Smooth muscle cell (in vitro differentiated cells): ENCODE measurements around the gene RCOR1. TPM values are rescaled to one million over a fixed set of nuclear protein-coding genes. Genes with fewer than 3 reads are reported as not detected.

Source experiments
- DNase-seq: peaks from one replicate; lab custom pipeline; 2025; ENCODE audit not compliant: unreplicated experiment; lab: John Stamatoyannopoulos, UW
- H2AFZ ChIP-seq: fragments of 200-600 bp; sonication (generic); 2 replicates; pipeline ENCODE4 v1.6.0; 2016; ENCODE audit warnings: antibody characterized with exemption, low read depth, mild to moderate bottlenecking
- H3F3A ChIP-seq: fragments of 200-600 bp; sonication (generic); 2 replicates; pipeline ENCODE4 v1.6.0; 2017; ENCODE audit warnings: antibody characterized with exemption, low read depth
- H3K27ac ChIP-seq: fragments of 200-600 bp; sonication (generic); 2 replicates; pipeline ENCODE4 v1.5.1; 2016; ENCODE audit warnings: low read depth, mild to moderate bottlenecking
- H3K27me3 ChIP-seq: fragments of 200-600 bp; sonication (generic); 2 replicates; pipeline ENCODE4 v1.6.1; 2016; ENCODE audit warnings: low read depth, mild to moderate bottlenecking
- H3K36me3 ChIP-seq: fragments of 200-600 bp; sonication (generic); 2 replicates; pipeline ENCODE4 v1.5.1; 2016; ENCODE audit warnings: low read depth
- H3K4me1 ChIP-seq: fragments of 200-600 bp; sonication (generic); 2 replicates; pipeline ENCODE4 v1.5.1; 2016; ENCODE audit warnings: low read depth
- H3K4me2 ChIP-seq: fragments of 200-600 bp; sonication (generic); 2 replicates; pipeline ENCODE4 v1.6.0; 2016; ENCODE audit warnings: mild to moderate bottlenecking
- H3K4me3 ChIP-seq: fragments of 200-600 bp; sonication (generic); 2 replicates; pipeline ENCODE4 v1.5.1; 2016; ENCODE audit warnings: mild to moderate bottlenecking
- H3K79me2 ChIP-seq: fragments of 200-600 bp; sonication (generic); 2 replicates; pipeline ENCODE4 v1.6.0; 2016; ENCODE audit warnings: low read depth, mild to moderate bottlenecking
- H3K9ac ChIP-seq: fragments of 200-600 bp; sonication (generic); 2 replicates; pipeline ENCODE4 v1.6.0; 2016; ENCODE audit warnings: low read depth
- H3K9me3 ChIP-seq: fragments of 200-600 bp; sonication (generic); replicated peaks from 2 replicates; pipeline ENCODE4 v1.5.1; 2016; ENCODE audit warnings: low read depth
- H4K20me1 ChIP-seq: fragments of 200-600 bp; sonication (generic); 2 replicates; pipeline ENCODE4 v1.6.0; 2016; ENCODE audit warnings: low read depth
- WGBS: methylation state at CpG from one replicate; pipeline ENCODE4 v1.1.7; 2016; ENCODE audit warnings: low lambda C conversion rate; 5-methylcytosine and 5-hydroxymethylcytosine counted together
- polyA plus RNA-seq: library from polyadenylated mRNA; unstranded; fragments of >200 nt; fragmentation: Nextera tagmentation; extraction: Ambion mirVana; gene quantifications from 2 replicates; pipeline ENCODE4 v1.2.1, GENCODE V29; 2016
- total RNA-seq: library from RNA; depleted of rRNA; stranded (reverse); fragments of >200 nt; gene quantifications from 2 replicates; pipeline ENCODE4 v1.2.3, GENCODE V29; 2014
- TF ChIP-seq, protein P1 (sequence below): fragments of 200-600 bp; sonication (generic); IDR thresholded peaks from 2 replicates; pipeline ENCODE4 v1.5.1; 2017; ENCODE audit warnings: borderline replicate concordance, mild to moderate bottlenecking, antibody characterized with exemption; ENCODE audit not compliant: insufficient read depth, poor library complexity, severe bottlenecking

RCOR1 gene
- total and polyA plus RNA-seq, 2 experiments from 2014 or later = 4.4 to 29.3 TPM

DNA sequence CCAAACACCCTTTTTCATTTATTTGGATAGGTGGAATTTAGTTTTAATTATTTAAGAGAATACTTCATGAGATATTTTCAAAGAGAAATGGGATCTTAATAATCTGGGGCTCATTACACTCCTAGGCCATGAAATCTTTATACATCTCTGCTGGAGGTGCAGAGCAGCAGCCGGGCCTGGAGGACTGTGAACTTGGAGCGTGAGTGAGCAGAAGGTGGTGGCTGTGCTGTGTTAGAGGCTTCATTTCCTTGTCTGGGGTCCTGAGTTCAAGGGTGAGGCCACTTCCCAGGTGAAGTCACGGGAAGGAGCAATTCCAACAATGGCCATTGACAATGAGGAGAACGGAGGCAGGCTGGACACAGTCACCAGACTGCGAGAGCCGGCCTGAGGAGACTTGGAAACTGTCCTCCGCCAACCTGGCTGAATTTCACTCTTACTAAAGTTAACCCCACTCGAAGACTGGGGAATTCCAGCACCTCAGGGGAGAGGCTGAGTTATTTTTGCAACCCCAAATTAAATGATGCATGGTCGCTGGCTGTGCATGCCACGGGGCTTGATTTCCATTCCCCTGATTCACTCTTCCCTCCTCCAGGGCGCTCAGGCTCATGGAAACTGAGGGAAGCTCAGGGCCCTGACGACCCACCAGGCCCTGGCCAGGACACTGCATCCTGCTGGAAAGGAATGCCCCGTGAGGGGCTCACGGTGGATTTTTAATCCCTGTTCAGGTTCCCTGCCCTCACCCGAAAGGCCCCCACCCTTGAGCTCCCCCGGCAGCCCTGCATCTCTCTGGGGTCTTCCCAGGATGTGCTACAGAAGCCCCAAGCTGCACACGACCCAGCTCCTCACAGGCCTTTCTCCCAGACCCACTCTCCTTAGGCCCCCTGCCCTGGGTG is 162.2 kb downstream of the RCOR1 start:
- no peaks in the 10 kb centered on the region for H3K36me3 ChIP-seq
- DNase-seq = no peak
- H2AFZ ChIP-seq = no peak overlapping the region
- TF ChIP-seq, protein P1, sequence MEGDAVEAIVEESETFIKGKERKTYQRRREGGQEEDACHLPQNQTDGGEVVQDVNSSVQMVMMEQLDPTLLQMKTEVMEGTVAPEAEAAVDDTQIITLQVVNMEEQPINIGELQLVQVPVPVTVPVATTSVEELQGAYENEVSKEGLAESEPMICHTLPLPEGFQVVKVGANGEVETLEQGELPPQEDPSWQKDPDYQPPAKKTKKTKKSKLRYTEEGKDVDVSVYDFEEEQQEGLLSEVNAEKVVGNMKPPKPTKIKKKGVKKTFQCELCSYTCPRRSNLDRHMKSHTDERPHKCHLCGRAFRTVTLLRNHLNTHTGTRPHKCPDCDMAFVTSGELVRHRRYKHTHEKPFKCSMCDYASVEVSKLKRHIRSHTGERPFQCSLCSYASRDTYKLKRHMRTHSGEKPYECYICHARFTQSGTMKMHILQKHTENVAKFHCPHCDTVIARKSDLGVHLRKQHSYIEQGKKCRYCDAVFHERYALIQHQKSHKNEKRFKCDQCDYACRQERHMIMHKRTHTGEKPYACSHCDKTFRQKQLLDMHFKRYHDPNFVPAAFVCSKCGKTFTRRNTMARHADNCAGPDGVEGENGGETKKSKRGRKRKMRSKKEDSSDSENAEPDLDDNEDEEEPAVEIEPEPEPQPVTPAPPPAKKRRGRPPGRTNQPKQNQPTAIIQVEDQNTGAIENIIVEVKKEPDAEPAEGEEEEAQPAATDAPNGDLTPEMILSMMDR = no peak
- WGBS = 95% methylated on average over 15 of the region's 17 CpGs
- H3F3A ChIP-seq = no peaks in the 10 kb centered on the region
- no peak overlapping the region for H3K9ac ChIP-seq
- H3K4me2 ChIP-seq = no peak overlapping the region
- no peak overlapping the region for H3K27ac ChIP-seq
- H4K20me1 ChIP-seq = no peaks in the 10 kb centered on the region
- no peaks in the 10 kb centered on the region for H3K9me3 ChIP-seq
- no peaks in the 10 kb centered on the region for H3K27me3 ChIP-seq
- H3K4me1 ChIP-seq = no peaks in the 10 kb centered on the region
- H3K79me2 ChIP-seq = no peaks in the 10 kb centered on the region
- H3K4me3 ChIP-seq = no peak overlapping the region

DNA sequence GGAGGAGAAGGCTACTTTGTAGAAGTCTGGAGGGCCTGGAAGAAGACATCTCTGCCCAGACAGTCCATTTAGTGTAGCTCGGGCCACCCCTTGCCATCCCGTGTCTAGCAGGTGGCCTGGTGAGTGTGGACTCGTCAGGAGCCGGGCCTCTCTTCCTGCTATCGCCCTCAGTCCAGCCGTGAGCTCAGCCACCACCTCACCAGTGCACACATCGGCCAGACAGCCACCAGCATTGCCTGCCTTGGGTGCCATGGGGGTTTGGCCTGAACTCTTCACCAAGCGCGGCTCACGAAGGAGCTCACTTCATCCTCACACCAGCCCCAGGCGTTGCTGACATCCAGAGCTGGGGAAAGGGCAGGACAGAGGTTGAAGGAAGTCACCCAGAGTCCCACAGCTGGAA is 165.2 kb downstream of the RCOR1 start:
- Histone ChIP-seq H3F3A (no peaks in the 10 kb centered on the region), H3K27ac (no peak overlapping the region), H3K79me2 (no peaks in the 10 kb centered on the region), H3K4me3 (no peak overlapping the region), H2AFZ (no peak overlapping the region), H3K36me3 (no peaks in the 10 kb centered on the region), H4K20me1 (no peaks in the 10 kb centered on the region), H3K4me2 (no peak overlapping the region), H3K9me3 (no peaks in the 10 kb centered on the region), H3K27me3 (no peaks in the 10 kb centered on the region), H3K4me1 (no peaks in the 10 kb centered on the region), H3K9ac (no peak overlapping the region)
- TF ChIP-seq, protein P1 = no peak
- DNase-seq = no peak
- 95% methylated on average over 11 of the region's 11 CpGs for WGBS

DNA sequence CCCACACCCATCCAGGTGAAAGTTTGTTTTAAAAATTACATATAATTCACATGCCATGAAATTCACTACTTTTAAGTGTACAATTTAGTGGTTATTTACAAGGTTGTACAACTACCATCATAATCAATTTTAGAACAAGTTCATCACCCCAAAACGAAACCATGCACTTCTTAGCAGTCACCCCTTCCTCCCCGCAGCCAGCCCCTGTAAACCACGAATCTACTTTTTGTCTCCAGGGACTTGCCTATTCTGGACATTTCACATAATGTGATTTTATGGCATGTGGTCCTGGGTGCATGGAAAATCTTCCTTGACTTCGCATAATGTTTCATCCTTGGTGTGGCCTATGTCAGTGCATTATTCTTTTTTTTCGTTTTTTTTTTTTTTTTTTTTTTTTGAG is 165.6 kb downstream of the RCOR1 start:
- no peaks in the 10 kb centered on the region for H3K79me2 ChIP-seq
- H3K4me3 ChIP-seq = no peak overlapping the region
- 94% methylated on average over 5 of the region's 5 CpGs for WGBS

More for the DNA sequence above, 165.6 kb downstream of the RCOR1 start:
- Histone ChIP-seq H3K4me2 (no peak overlapping the region), H3K4me1 (no peaks in the 10 kb centered on the region), H3K27ac (no peak overlapping the region), H3F3A (no peaks in the 10 kb centered on the region), H2AFZ (no peak overlapping the region), H3K9me3 (no peaks in the 10 kb centered on the region), H3K9ac (no peak overlapping the region), H4K20me1 (no peaks in the 10 kb centered on the region), H3K36me3 (no peaks in the 10 kb centered on the region), H3K27me3 (no peaks in the 10 kb centered on the region)
- no peak for DNase-seq
- TF ChIP-seq, protein P1 = no peak
